SK-N-SH (cell line): ENCODE results near the gene LMF1. TPM values are rescaled to one million over a fixed set of nuclear protein-coding genes. Genes with fewer than 3 reads are reported as not detected.

Experiments
- CTCF ChIA-PET: fragments of 300-600, 350-600 bp; formaldehyde crosslinking; extraction: SDS; loops from one replicate; lab custom pipeline; 2021; lab: Yijun Ruan, JAX
- POLR2A ChIA-PET: fragments of 350-600 bp; sonication (Branson Sonifier 250); formaldehyde crosslinking; extraction: SDS; loops from one replicate; lab custom pipeline; 2020; ENCODE audit warnings: antibody characterized with exemption, inconsistent platforms; lab: Yijun Ruan, JAX
- DNase-seq: peaks from one replicate; pipeline ENCODE4 v3.0.0; 2012
- H2AFZ ChIP-seq: fragments of 200-600 bp; sonication (generic); 2 replicates; pipeline ENCODE4 v1.8.1; 2016; ENCODE audit warnings: antibody characterized with exemption, mild to moderate bottlenecking, low read depth
- H3F3A ChIP-seq: fragments of 200-600 bp; sonication (generic); replicated peaks from 2 replicates; pipeline ENCODE3; 2016; ENCODE audit warnings: antibody characterized with exemption, mild to moderate bottlenecking; ENCODE audit not compliant: insufficient read depth
- H3K27ac ChIP-seq, 2 experiments: fragments of 200-500 bp in 1 of 2; fragments of 200-600 bp in 1 of 2; sonication (Bioruptor generic) in 1 of 2; sonication (generic), shearing (Covaris generic) in 1 of 2; 2 replicates each; pipeline versions ENCODE4 v1.5.1 to v1.6.1; 2014 to 2016; ENCODE audit warnings: low read depth in 2 of 2, inconsistent platforms in 1 of 2, low read length in 1 of 2, mild to moderate bottlenecking in 1 of 2, mixed read lengths in 1 of 2
- H3K27me3 ChIP-seq: fragments of 200-600 bp; sonication (generic), shearing (Covaris generic); 2 replicates; pipeline ENCODE4 v1.6.1; 2016; ENCODE audit warnings: mixed run types; ENCODE audit not compliant: insufficient read depth
- H3K36me3 ChIP-seq, 2 experiments: fragments of 200-500 bp in 1 of 2; fragments of 200-600 bp in 1 of 2; sonication (Bioruptor generic) in 1 of 2; sonication (generic) in 1 of 2; replicated peaks in 1 of 2; 2 replicates each; pipeline versions ENCODE3 to v1.5.1; 2014 to 2016; ENCODE audit warnings: low read length in 1 of 2, mild to moderate bottlenecking in 1 of 2; ENCODE audit not compliant: insufficient read depth in 2 of 2, control insufficient read depth in 1 of 2
- H3K4me1 ChIP-seq, 2 experiments: fragments of 200-500 bp in 1 of 2; fragments of 200-600 bp in 1 of 2; sonication (Bioruptor generic) in 1 of 2; sonication (generic), shearing (Covaris generic) in 1 of 2; 2 replicates each; pipeline versions ENCODE4 v1.5.1 to v1.6.1; 2014 to 2016; ENCODE audit warnings: low read depth in 1 of 2, low read length in 1 of 2, mixed run types in 1 of 2; ENCODE audit not compliant: insufficient read depth in 2 of 2, control insufficient read depth in 1 of 2
- H3K4me2 ChIP-seq: fragments of 200-600 bp; sonication (generic), shearing (Covaris generic); 2 replicates; pipeline ENCODE4 v1.6.1; 2017; ENCODE audit warnings: mixed run types
- H3K4me3 ChIP-seq, 2 experiments: fragments of 200-500 bp in 1 of 2; fragments of 200-600 bp in 1 of 2; sonication (Bioruptor generic) in 1 of 2; sonication (generic), shearing (Covaris generic) in 1 of 2; 2 replicates each; pipeline versions ENCODE4 v1.5.1 to v1.8.1; 2014 to 2016; ENCODE audit warnings: low read depth in 2 of 2, inconsistent platforms in 1 of 2, low read length in 1 of 2, mild to moderate bottlenecking in 1 of 2, mixed read lengths in 1 of 2, moderate library complexity in 1 of 2
- H3K79me2 ChIP-seq: fragments of 200-600 bp; sonication (generic); 2 replicates; pipeline ENCODE4 v1.8.1; 2017; ENCODE audit warnings: mild to moderate bottlenecking; ENCODE audit not compliant: insufficient read depth
- H3K9ac ChIP-seq: fragments of 200-600 bp; sonication (generic); 2 replicates; pipeline ENCODE4 v1.6.1; 2017; ENCODE audit warnings: mixed run types
- H3K9me2 ChIP-seq: fragments of 200-600 bp; sonication (generic); 2 replicates; pipeline ENCODE4 v1.6.1; 2017; ENCODE audit warnings: mixed run types
- H3K9me3 ChIP-seq: fragments of 200-600 bp; sonication (generic); 2 replicates; pipeline ENCODE4 v1.6.1; 2017; ENCODE audit warnings: mixed run types, mild to moderate bottlenecking, moderate library complexity
- H4K20me1 ChIP-seq: fragments of 200-600 bp; sonication (generic); 2 replicates; pipeline ENCODE4 v1.6.1; 2017; ENCODE audit warnings: mild to moderate bottlenecking, mixed run types; ENCODE audit not compliant: insufficient read depth
- ELF1 ChIP-seq: IDR thresholded peaks from 2 replicates; pipeline ENCODE4 v1.4.0; 2012
- EP300 ChIP-seq, 2 experiments: IDR thresholded peaks; 2 replicates each; pipeline versions ENCODE4 v1.4.0 to v1.6.1; 2012; ENCODE audit warnings: borderline replicate concordance in 1 of 2, low read depth in 1 of 2, low read length in 1 of 2
- EZH2phosphoT487 ChIP-seq: fragments of 200-600 bp; sonication (generic); IDR thresholded peaks from 2 replicates; pipeline ENCODE4 v1.6.1; 2017; ENCODE audit warnings: low read depth, mixed run types, mild to moderate bottlenecking, antibody characterized with exemption, moderate library complexity, borderline replicate concordance
- FOSL2 ChIP-seq: IDR thresholded peaks from 2 replicates; pipeline ENCODE4 v1.4.0; 2012; ENCODE audit warnings: low read depth, mild to moderate bottlenecking, moderate library complexity, borderline replicate concordance
- IRF3 ChIP-seq: fragments of 150-350 bp; IDR thresholded peaks from 2 replicates; pipeline ENCODE4 v1.6.1; 2016; ENCODE audit warnings: mild to moderate bottlenecking, low read depth, low read length
- MEF2A ChIP-seq: IDR thresholded peaks from 2 replicates; pipeline ENCODE4 v1.4.0; 2012; ENCODE audit warnings: low read depth, borderline replicate concordance
- MXI1 ChIP-seq: IDR thresholded peaks from 2 replicates; pipeline ENCODE4 v1.6.1; 2012; ENCODE audit warnings: mild to moderate bottlenecking, low read depth, low read length, improper control_type of control experiment
- PBX3 ChIP-seq: IDR thresholded peaks from 2 replicates; pipeline ENCODE4; 2012
- POLR2AphosphoS5 ChIP-seq: IDR thresholded peaks from 2 replicates; pipeline ENCODE4 v1.6.1; 2012; ENCODE audit warnings: low read depth, low read length
- RAD21 ChIP-seq: IDR thresholded peaks from 2 replicates; pipeline ENCODE4 v1.6.1; 2012; ENCODE audit warnings: mild to moderate bottlenecking, low read length
- REST ChIP-seq: IDR thresholded peaks from 2 replicates; pipeline ENCODE4 v1.6.1; 2012; ENCODE audit warnings: mild to moderate bottlenecking, low read depth, low read length, moderate library complexity
- SMC3 ChIP-seq: IDR thresholded peaks from 2 replicates; pipeline ENCODE4 v1.6.1; 2012; ENCODE audit warnings: low read depth, low read length, improper control_type of control experiment
- TAF1 ChIP-seq: IDR thresholded peaks from 2 replicates; pipeline ENCODE4 v1.6.1; 2012; ENCODE audit warnings: low read depth, mild to moderate bottlenecking, low read length, moderate library complexity, borderline replicate concordance
- TCF12 ChIP-seq: IDR thresholded peaks from 2 replicates; pipeline ENCODE4 v1.4.0; 2012
- USF1 ChIP-seq: IDR thresholded peaks from 2 replicates; pipeline ENCODE4 v1.4.0; 2012; ENCODE audit warnings: low read depth, borderline replicate concordance
- WGBS: methylation state at CpG from one replicate; pipeline ENCODE4 v1.1.6; 2017; ENCODE audit warnings: low lambda C conversion rate; 5-methylcytosine and 5-hydroxymethylcytosine counted together
- polyA plus RNA-seq, 3 experiments: library from polyadenylated mRNA; depleted of rRNA; stranded (reverse); fragments of >200 nt; gene quantifications; 2 replicates each; pipeline ENCODE4 v1.2.3, GENCODE V29; 2012

The LMF1 gene
- polyA plus RNA-seq, 1 of the 3 experiments (the other 2 are of a cell fraction), result 5.7 TPM

- Histone ChIP-seq H3K4me3 (no peak overlapping the region), H3K27me3 (peaks cover 90% of the 10 kb centered on the region), H3K9me3 (no peaks in the 10 kb centered on the region), H3K9me2 (no peaks in the 10 kb centered on the region), H3K4me2 (no peak overlapping the region), H3K4me1 (no peaks in the 10 kb centered on the region), H4K20me1 (peaks cover 13% of the 10 kb centered on the region; the same call in 1 of the 2 replicates), H3K79me2 (no peaks in the 10 kb centered on the region), H3K27ac (no peak overlapping the region), H3F3A (no peaks in the 10 kb centered on the region), H3K9ac (no peak overlapping the region), H2AFZ (no peak overlapping the region), H3K36me3 (no peaks in the 10 kb centered on the region)
- WGBS, result 33% methylated on average over 4 of the region's 9 CpGs
- peak; percentile 33 for DNase-seq
- no peak for TF ChIP-seq EP300 (IDR thresholded peaks at IDR 0.05; ENCODE audit: borderline replicate concordance in 1 of 2, low read depth in 1 of 2, low read length in 1 of 2)
- TF ChIP-seq RAD21, result no peak
- no peak for TF ChIP-seq MXI1
- no peak for TF ChIP-seq IRF3
- no peak for TF ChIP-seq POLR2AphosphoS5
- TF ChIP-seq TAF1, result no peak
- no peak for TF ChIP-seq REST
- no peak for TF ChIP-seq SMC3
- no peak for TF ChIP-seq USF1
- TF ChIP-seq MEF2A, result no peak
- no peak for TF ChIP-seq EZH2phosphoT487
- no peak for TF ChIP-seq FOSL2
- TF ChIP-seq ELF1, result no peak
- no peak for TF ChIP-seq PBX3
- no peak for TF ChIP-seq TCF12
- ChIA-PET POLR2A (no interaction called here), CTCF (no interaction called here)
These were observed 7.6 kb upstream of the LMF1 start for GRCh38 chr16:978403-978802.
